HG03442 (cell line): ENCODE measurements around the gene SCNN1A.

ENCODE experiments used
- ATAC-seq: cut with Tn5 transposase; IDR thresholded peaks from one replicate; pipeline ENCODE4 v1.9.1; 2021; ENCODE audit warnings: mild to moderate bottlenecking, moderate library complexity; ENCODE audit not compliant: unreplicated experiment

SCNN1A gene

DNA sequence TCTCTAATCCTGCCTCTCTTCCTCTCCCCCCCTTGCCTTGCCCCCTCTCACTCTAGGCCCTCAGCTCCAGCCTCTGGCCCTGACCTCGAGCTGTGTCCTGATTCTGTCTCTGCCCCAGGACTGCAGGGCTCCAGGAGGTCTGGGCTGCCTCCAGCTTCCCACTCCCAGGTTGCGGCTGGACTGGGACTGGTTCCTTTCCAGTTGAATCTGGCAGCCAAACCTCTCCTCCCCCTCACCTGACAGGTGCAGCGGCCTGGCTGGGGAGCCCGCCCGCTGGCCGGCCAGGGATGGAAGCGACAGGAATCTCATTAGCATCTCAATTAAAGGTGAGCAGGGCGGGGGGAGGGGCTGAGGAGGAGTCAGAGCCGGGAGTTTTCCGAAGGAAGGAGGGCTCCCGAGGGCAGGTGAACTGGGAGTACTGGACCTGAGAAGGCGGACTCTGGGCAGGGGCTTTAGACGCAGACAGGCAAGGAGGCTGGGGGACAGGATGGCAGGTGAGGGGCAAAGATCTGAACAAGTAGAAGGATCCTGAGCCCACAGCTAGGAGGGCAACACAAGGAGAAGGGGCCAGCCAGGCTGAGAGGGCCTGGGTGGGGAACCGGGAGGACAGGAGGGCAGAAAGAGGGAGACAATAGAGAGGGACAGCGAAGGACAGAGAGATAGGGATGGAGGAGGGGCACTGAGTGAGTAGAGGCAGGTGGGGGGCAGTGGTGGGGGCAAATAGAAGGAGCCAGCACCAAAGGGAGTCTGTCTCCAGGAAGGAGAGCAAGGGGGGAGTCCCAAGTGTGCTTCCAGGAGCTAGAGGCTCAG is at the start of gene SCNN1A:
TSS of gene SCNN1A (minus strand) at position 295 of the 810 bp plus-strand sequence. CDS start 780 bp downstream, outside the sequence.
- no peak for ATAC-seq

DNA sequence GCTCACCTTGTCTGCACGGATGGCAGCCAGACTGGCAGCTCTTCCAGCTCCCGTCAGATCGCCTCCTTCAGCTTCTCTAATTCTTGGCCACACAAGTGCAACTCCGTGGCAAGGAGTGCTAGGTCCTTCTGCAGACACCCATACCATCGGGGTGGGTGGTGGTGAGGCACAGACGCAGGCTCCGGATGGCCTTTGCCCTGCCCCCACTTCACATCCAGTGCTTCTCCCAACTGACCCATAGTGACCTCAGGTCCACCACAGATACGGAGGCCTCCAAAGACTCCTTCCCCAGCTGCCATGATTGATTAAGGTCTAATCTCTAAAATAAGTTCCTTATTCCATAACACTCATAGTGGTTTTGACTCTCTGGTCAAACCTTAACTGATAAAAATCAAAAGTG is 49.5 kb upstream of the SCNN1A start:
- ATAC-seq, result no peak

DNA sequence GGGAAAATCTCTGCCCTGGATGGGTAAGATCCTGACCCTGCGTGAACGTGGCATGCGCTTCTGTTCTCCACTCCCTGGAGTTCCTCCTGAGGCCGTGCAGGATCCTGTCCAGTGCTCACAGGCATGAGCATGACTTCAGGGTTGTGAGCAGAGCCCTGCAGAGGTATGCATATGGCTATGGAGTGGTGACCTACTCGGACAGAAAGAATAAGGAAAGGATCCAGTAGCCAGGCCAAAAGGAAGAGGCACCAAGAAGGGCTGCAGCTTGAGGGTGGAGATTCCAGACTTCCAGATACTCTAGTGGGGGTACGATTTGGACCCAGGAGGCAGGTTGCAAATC is 48.6 kb upstream of the SCNN1A start:
- ATAC-seq, result no peak

DNA sequence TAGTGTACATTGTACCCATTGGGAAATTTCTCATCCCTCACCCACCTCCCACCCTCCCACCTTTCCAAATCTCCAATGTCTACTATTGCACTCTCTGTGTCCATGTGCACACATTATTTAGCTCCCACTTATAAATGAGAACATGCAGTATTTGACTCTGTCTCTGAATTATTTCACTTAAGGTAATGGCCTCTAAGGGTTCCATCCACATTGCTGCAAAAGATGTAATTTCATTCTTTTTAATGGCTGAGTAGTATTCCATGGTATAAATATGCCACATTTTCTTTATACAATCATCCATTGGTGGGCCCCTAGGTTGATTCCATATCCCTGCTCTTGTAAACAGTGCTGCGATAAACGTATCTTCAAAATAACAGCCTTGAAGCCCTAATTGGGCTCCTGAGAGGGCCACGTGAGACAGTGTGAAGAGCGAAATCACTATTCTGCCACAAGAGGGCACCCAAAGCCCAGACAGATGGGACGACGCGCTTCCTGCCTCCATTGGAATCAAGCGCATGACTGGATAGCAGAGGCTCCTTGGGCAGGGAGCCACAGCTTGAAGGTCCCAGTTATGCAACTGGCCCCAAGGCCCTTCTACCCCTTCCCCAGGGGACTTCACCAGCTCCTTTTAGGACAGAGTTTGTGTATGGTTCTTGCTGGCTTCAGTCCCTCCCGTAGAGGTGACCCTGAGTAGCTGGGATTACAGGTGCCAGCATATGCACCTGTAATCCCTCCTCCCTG is 48.1 kb upstream of the SCNN1A start:
- no peak for ATAC-seq

DNA sequence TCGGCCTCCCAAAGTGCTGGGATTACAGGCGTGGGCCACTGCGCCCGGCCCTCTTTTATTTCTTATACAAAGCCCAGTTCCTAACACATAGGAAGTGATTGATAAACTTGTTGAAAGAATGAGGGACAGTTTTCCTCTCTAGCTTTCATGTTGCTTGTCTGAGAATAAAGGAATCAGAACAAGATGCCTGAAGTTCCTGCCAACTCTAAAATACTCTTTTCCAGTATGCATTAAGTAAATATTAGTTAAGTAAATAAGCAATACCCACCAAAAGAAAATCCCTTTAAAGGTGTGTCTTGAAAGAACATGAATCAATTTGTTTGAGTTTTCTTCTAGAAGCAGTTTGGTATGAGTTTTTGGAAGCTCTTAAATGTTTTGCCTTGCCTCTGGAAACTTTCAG is 45.0 kb upstream of the SCNN1A start:
- ATAC-seq, result no peak

DNA sequence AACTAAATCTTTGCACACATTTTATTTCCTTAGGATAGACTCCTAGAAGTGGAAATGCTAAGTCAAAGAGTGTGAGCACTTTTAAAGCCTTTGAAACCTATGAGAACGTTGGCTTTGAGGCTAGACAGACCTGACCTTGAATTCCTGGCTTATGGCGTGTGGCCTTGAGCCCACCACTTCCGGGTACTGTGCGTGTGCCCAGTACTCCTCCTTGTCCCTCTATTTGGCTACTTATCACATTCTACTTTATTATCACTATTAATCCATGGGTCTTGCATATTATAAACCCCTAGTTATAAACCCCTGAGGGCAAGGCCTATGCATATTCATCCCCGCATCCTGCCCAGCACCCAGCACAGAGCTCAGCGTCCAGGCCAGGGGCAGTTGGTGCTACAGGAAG is 43.4 kb upstream of the SCNN1A start:
- ATAC-seq, result no peak

DNA sequence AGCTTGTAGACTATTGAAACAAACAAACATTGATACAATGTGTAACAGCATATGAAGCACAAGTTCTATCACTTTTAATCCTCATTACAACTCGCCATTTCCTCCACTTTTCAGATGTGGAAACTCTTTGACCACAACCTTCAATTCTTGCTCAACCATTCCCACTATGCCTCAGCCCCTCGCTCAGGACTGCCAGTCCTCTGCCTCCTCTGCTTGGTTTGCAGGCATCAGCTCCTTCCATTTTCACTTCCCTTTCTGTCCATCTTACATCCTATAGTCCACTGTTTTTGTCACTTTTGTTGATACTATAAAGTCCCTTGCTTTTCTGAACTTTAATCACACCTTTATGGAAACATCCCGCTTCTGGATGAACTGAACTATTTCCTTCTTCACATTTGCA is 41.2 kb upstream of the SCNN1A start:
- ATAC-seq, result no peak

DNA sequence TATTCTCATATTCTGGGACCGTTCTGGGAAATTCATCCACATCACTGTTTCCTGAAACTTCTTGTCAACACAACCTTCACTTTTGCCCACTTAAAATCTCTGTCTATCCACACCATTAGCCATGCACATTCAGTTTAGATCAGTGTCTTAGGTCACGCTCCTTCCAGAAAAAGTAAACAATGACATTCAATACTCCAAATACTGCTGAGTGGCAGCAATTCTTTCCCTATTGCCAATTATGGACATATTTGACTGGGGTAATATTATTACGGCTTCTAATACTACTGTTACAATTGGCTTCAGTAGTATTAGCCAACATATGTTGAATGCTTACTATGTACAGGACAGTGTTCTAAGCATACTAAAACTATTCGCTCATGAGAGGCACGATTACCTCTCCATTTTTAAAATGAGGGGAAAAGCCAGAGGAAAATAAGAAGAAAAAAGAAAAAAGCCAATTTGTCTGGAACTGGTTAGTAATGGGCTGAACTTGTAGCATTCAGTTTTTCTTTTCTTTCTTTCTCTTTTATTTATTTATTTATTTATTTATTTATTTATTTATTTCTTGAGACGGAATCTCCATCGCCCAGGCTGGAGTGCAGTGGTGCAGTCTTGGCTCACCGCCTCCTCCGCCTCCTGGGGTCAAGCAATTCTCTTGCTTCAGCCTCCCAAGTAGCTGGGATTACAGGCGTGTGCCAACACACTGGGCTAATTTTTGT is 32.0 kb upstream of the SCNN1A start:
- no peak for ATAC-seq

DNA sequence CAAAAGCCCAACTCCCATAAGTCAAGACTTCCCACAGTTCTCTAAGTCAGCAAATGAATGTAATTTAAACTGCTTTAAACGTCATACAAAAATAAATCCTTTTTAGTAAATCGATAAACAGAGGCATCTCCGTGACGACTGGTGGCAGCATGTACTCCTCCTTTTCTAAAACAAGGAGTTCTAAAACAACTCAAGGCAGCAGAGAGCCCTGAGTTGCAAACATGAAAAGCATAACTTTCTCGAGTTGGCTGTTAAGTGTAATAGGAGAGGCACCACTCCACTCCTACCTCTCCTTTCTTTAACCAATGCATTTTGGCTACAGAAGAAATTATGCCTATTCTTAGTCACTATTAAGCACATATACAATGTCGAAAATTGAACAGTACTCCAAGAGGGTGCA is 30.6 kb upstream of the SCNN1A start:
- ATAC-seq, result no peak

DNA sequence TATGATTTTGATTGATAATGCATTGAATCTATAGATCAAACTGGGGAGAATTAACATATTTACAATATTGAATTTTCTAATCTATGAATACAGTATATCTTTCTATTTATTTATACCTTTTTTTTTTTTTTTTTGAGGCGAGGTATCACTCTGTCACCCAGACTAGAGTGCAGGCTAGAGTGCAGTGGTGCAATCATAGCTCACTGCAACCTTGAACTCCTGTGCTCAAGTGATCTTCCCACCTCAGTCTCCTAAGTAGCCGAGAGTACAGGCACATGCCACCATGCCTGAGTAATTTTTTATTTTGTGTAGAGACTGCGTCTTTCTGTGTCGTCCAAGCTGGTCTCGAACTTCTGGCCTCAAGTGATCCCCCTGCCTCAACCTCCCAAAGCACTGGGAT is 29.0 kb upstream of the SCNN1A start:
- no peak for ATAC-seq

DNA sequence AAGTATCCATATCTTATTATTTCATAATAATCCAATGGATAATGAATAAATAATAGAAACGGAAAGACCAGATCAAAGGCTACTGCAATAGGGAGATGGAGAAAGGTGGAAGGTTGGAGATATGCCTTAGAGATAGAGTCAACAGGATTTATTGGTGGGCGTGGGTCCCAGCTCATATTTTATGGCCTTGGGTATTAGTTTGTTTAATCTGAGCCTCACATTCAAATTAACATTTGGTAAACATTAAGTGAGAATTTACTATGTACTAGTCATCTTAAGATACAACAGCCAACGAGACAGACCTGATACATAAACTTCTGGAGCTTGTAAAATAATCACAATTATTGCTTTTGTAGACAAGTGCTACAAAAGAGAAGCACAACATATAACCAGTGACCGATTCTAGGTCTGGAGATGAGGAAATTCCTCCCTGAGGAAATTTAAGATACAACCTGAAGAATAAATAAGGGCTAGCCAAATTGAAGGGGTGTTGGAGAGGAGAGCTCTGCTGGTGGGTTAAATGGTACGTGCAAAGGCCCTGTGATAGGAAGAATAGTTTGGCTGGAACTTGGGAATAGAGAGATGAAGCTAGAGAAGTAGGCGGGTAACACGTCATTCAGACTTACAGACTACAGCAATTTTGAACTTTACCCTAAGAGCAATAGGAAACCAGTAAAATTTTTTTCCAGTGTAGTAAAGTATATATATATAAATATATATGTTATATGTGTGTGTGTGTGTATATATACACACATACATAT is 24.7 kb upstream of the SCNN1A start:
- ATAC-seq, result no peak

DNA sequence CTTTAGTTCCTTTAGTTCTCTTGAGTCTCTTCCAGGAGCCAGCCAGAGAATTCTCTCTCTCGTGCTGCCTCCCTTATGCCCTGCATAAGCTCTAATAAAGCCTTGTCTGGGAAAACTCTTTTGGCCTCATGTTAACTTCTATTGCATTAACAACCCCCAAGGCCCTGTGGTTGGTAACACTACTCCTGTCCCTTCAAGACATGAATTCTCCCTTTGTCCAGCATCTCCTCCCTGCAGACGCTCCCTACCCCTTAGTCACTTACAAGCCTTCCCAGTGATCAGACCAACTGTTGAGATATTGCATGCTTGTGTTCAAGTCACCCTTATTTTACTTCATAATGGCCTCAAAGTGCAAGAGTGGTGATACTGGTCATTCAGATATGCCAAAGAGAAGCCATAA is 20.7 kb upstream of the SCNN1A start:
- ATAC-seq, result no peak

DNA sequence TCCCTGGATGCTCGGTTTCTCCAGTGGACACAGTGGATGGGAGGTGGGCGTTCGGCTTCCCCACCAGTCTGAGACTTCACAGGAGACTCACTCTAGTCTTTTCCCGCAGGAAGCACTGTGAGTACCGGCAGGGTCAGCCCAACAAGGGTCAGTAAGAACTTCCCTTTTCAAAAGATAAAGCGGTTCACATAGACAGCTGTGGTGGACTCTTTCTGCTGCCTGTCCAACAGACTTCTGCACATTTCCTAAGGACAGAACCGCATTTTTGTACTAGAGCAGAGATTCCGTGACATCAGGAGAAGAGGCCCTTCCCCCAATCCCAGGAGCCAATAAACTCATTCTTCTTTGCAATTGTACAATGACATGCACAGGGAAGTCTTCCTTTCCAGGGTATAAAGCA is 19.0 kb upstream of the SCNN1A start:
- no peak for ATAC-seq

DNA sequence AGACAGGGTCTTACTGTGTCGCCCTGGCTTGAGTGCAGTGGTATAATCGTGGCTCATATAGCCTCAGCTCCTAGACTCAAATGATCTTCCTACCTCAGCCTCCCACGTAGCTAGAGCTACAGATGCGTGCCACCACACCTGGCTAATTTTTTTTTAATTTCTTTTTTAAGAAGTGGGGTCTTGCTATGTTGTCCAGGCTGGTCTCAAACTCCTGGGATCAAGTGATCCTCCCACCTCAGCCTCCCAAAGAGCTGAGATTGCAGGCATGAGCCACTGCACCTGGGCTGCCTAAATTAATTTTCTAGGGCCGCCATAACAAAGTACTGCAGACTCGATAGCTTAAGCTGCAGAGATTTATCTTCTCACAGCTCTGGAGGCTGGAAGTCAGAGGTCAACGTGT is 17.7 kb upstream of the SCNN1A start:
- no peak for ATAC-seq

DNA sequence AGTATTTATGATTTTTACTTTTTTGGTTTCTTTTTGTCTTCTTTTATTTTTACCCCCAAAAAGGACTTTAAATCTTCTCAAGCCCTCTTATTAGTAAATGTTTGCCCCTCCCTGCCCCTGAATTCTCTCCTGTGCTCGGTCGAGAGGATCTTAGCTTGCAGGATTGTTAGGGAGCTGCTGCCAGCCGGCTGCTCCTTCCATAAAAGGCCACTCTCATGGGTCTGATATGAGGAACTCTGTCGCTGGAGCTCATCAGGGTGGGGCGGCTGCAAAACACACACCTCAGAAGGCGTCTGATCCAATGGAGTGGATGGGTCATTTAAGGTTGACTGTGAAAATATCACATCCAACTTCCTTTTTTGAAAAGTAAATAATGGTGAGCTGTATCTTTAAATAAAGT is 17.1 kb upstream of the SCNN1A start:
- no peak for ATAC-seq

DNA sequence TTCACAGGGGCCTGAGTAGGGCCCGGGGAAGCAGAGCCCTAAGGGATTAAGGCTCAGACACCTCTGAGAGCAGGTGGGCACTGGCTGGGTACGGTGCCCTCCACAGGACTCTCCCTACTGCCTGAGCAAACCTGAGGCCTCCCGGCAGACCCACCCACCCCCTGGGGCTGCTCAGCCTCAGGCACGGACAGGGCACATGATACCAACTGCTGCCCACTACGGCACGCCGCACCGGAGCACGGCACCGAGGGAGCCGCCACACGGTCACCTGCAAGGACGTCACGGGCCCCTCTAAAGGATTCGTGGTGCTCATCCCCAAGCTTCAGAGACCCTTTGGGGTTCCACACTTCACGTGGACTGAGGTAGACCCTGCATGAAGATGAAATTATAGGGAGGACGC is 15.7 kb upstream of the SCNN1A start:
- ATAC-seq, result no peak

DNA sequence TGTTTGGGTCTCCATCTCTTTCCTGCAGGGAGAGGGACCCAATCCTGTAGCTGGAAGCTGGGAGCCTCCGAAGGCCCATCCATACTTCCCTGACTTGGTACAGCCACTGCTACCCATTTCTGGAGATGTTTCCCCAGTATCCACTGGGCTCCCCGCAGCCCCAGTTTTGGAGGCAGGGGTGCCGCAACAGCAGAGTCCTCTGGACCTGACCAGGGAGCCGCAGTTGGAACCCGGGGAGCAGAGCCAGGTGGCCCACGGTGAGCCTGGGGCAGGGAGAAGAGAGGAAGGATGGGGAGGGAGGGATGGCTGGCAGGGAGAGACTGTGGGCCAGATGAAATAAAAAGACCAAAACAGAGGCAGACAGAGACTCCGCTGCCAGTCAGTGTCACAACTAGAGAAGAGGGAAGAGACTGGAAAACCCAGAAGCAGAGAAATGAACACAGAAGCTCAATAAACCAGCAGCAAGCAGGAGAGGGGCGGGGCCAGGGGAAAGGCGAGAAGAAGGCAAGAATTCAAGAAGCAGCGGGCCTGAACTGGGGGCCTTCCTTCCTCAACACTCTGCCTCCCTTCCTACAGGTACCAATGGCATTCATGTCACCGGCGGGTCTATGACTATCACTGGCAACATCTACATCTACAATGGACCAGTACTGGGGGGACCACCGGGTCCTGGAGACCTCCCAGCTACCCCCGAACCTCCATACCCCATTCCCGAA is 14.9 kb upstream of the SCNN1A start:
- no peak for ATAC-seq

DNA sequence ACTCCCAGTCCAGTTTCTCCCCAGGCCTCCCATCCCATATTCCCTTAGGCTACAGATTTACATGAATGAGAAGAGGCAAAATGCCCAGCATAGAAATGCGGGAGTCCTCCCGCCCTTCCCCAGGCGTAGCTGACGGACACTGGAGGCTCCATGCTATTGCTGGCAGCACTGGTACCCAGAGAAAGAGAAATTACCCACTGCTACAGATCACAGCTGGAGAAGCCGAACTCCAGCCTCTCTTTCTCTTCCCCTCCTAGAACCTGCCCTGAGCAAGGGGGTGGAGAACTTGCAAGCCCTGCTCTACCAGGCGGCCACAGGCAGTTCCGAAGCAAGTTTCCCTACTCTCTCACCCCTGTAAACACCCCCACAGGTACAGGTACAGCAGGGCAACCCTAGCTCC is 12.2 kb upstream of the SCNN1A start:
- ATAC-seq, result no peak

DNA sequence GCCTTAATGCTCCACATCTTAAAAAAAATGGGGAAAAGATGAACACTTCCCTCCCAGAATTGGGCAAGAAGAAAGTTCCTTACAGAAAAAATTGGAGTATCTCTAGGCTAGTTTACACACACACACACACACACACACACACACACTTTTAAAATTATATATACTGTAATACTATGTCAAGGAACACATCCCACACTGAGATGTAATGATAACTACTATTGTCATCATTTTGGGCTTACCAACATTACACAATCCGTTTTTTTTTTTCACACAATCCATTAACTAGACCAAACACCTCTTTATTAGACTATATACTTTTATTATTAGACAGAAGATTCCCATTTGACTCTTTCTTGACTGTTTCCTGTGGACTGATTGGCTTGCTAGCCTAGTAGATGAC is 11.1 kb upstream of the SCNN1A start:
- ATAC-seq, result no peak

DNA sequence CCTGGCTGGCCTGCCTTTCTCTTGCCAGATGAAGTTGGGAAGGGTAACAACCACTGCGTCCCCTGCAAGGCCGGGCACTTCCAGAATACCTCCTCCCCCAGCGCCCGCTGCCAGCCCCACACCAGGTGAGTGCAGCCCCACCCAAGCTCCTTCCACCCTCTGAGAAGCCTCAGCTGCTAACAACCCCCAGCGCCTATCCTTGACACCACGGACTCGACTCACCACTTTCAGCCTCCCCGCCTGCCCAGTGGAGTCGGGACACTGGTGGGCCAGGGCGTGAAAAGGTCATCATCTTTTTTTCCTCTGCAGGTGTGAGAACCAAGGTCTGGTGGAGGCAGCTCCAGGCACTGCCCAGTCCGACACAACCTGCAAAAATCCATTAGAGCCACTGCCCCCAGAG is 10.7 kb upstream of the SCNN1A start:
- ATAC-seq, result no peak
